Natural killer cell (primary cell): ENCODE results near the gene NEUROD2. TPM values are rescaled to one million over a fixed set of nuclear protein-coding genes. Genes with fewer than 3 reads are reported as not detected.

Experiments
- ATAC-seq, 3 donors: fragments of 150-1000 bp in 2 of 3; fragments of 200-7000 bp in 1 of 3; cut with Tn5 transposase; 1 replicate in 1 of 3; 2 replicates in 2 of 3; pipeline ENCODE4 v1.10.0; 2021; ENCODE audit warnings: mild to moderate bottlenecking in 2 of 3, moderate library complexity in 2 of 3
- DNase-seq, 2 donors: peaks; one replicate each; pipeline versions ENCODE4 v3.0.0 to v3.0.0-alpha.2; 2013 to 2021; ENCODE audit warnings: mixed read lengths in 1 of 2
- H3K27ac ChIP-seq: one replicate; pipeline ENCODE4 v1.5.1; 2013; ENCODE audit warnings: mild to moderate bottlenecking, low read length
- H3K27me3 ChIP-seq: one replicate; pipeline ENCODE4 v1.6.1; 2013; ENCODE audit warnings: low read length; ENCODE audit not compliant: control insufficient read depth, insufficient read depth
- H3K36me3 ChIP-seq: one replicate; pipeline ENCODE4 v1.6.1; 2013; ENCODE audit warnings: low read length; ENCODE audit not compliant: control insufficient read depth, insufficient read depth
- H3K4me1 ChIP-seq: one replicate; pipeline ENCODE4 v1.6.1; 2013; ENCODE audit warnings: low read length; ENCODE audit not compliant: control insufficient read depth, insufficient read depth
- H3K4me3 ChIP-seq: one replicate; pipeline ENCODE4 v1.5.1; 2013; ENCODE audit warnings: low read length
- H3K9me3 ChIP-seq: one replicate; pipeline ENCODE4 v1.6.1; 2013; ENCODE audit warnings: low read length; ENCODE audit not compliant: control insufficient read depth, insufficient read depth
- H3K27ac Mint-ChIP-seq, 2 donors: one replicate each; pipeline ENCODE4 v1.8.0; 2022; ENCODE audit warnings: mild to moderate bottlenecking in 2 of 2, mixed read lengths in 2 of 2, moderate library complexity in 1 of 2
- H3K27me3 Mint-ChIP-seq, 2 donors: one replicate each; pipeline ENCODE4 v1.8.0; 2022; ENCODE audit warnings: low read depth in 2 of 2, mixed read lengths in 2 of 2
- H3K36me3 Mint-ChIP-seq: one replicate; pipeline ENCODE4 v1.8.0; 2022; ENCODE audit warnings: mixed read lengths
- H3K4me1 Mint-ChIP-seq, 2 donors: one replicate each; pipeline ENCODE4 v1.8.0; 2022; ENCODE audit warnings: mixed read lengths in 2 of 2
- H3K4me3 Mint-ChIP-seq: one replicate; pipeline ENCODE4 v1.8.0; 2022; ENCODE audit warnings: mild to moderate bottlenecking, moderate library complexity, mixed read lengths
- H3K9me3 Mint-ChIP-seq, 2 donors: one replicate each; pipeline ENCODE4 v1.8.0; 2022; ENCODE audit warnings: mixed read lengths in 2 of 2
- CTCF ChIP-seq: fragments of 200-600 bp; IDR thresholded peaks from one replicate; pipeline ENCODE4 v1.8.0; 2022; ENCODE audit warnings: antibody characterized with exemption
- WGBS: methylation state at CpG from one replicate; pipeline ENCODE4 v1.1.7; 2013; ENCODE audit warnings: missing lambda C conversion rate; ENCODE audit not compliant: insufficient coverage; 5-methylcytosine and 5-hydroxymethylcytosine counted together
- intact Hi-C: fragments of 100-400 bp; cut with micrococcal nuclease; formaldehyde crosslinking; loops from one replicate; pipeline ENCODE4 v1.14.2; 2022
- total RNA-seq, 4 donors: library from RNA; stranded (reverse); fragments of 120-200 nt in 1 of 4; gene quantifications; one replicate each; pipeline versions ENCODE4 v1.2.3 to v1.2.4, GENCODE V29; 2013 to 2022

Gene NEUROD2
- total RNA-seq, 3 donors from 2014 or later (not counting 1 experiment from before 2014, with no cell fraction given), result not detected

GRCh38 chr17:39601758-39602532 lies 5.8 kb downstream of the NEUROD2 start:
- no peak for TF ChIP-seq CTCF
- Histone ChIP-seq H3K27ac (no peak overlapping the region), H3K4me3 (no peak overlapping the region), H3K9me3 (no peaks in the 10 kb centered on the region), H3K36me3 (no peaks in the 10 kb centered on the region), H3K27me3 (peaks cover 72% of the 10 kb centered on the region), H3K4me1 (peaks cover 38% of the 10 kb centered on the region)
- ATAC-seq, result no peak
- no peak for DNase-seq
- peaks cover 0 to 13% of the 10 kb centered on the region in 2 donors for H3K4me1 Mint-ChIP-seq
- H3K36me3 Mint-ChIP-seq, result no peaks in the 10 kb centered on the region
- 29% methylated on average over 9 of the region's 12 CpGs for WGBS
- H3K9me3 Mint-ChIP-seq, result no peaks in the 10 kb centered on the region
- peaks cover 39 to 74% of the 10 kb centered on the region in 2 donors for H3K27me3 Mint-ChIP-seq
- no peak overlapping the region for H3K4me3 Mint-ChIP-seq
- no peak overlapping the region for H3K27ac Mint-ChIP-seq
- intact Hi-C loops, result no loop called here

GRCh38 chr17:39600997-39601597 lies 6.6 kb downstream of the NEUROD2 start:
- Mint-ChIP-seq H3K9me3 (no peaks in the 10 kb centered on the region), H3K4me1 (peaks cover 0 to 11% of the 10 kb centered on the region in 2 donors), H3K36me3 (no peaks in the 10 kb centered on the region), H3K27me3 (peaks cover 43 to 78% of the 10 kb centered on the region in 2 donors), H3K4me3 (no peak overlapping the region), H3K27ac (no peak overlapping the region)
- Histone ChIP-seq H3K9me3 (no peaks in the 10 kb centered on the region), H3K4me1 (peaks cover 31% of the 10 kb centered on the region), H3K27me3 (peaks cover 74% of the 10 kb centered on the region), H3K27ac (no peak overlapping the region), H3K4me3 (no peak overlapping the region), H3K36me3 (no peaks in the 10 kb centered on the region)
- no peak for DNase-seq
- no peak for TF ChIP-seq CTCF
- WGBS, result 18% methylated on average over 21 of the region's 21 CpGs
- intact Hi-C loops, result no loop called here
- no peak for ATAC-seq

GRCh38 chr17:39600288-39600996 lies 7.3 kb downstream of the NEUROD2 start:
- Mint-ChIP-seq H3K4me3 (no peak overlapping the region), H3K4me1 (peaks cover 0 to 11% of the 10 kb centered on the region in 2 donors), H3K27ac (no peak overlapping the region), H3K9me3 (no peaks in the 10 kb centered on the region), H3K36me3 (no peaks in the 10 kb centered on the region), H3K27me3 (peaks cover 50 to 82% of the 10 kb centered on the region in 2 donors)
- no peak for TF ChIP-seq CTCF
- WGBS, result 3% methylated on average over 9 of the region's 13 CpGs
- Histone ChIP-seq H3K27ac (no peak overlapping the region), H3K4me3 (no peak overlapping the region), H3K4me1 (peaks cover 26% of the 10 kb centered on the region), H3K27me3 (peaks cover 75% of the 10 kb centered on the region), H3K9me3 (no peaks in the 10 kb centered on the region), H3K36me3 (no peaks in the 10 kb centered on the region)
- DNase-seq, result no peak
- no peak for ATAC-seq
- intact Hi-C loops, result no loop called here
